Stimulated activated CD4-positive, alpha-beta T cell treated with anti-CD3 and anti-CD28 coated beads, Interleukin-15, amount 100 ng/mL, for 48 hours (primary cell): ENCODE measurements around the gene NTF3.

ENCODE experiments used
- DNase-seq, 2 donors: peaks; one replicate each; pipeline ENCODE4 v3.0.0-alpha.2; 2020; ENCODE audit warnings: low read depth in 2 of 2

Gene NTF3

DNA sequence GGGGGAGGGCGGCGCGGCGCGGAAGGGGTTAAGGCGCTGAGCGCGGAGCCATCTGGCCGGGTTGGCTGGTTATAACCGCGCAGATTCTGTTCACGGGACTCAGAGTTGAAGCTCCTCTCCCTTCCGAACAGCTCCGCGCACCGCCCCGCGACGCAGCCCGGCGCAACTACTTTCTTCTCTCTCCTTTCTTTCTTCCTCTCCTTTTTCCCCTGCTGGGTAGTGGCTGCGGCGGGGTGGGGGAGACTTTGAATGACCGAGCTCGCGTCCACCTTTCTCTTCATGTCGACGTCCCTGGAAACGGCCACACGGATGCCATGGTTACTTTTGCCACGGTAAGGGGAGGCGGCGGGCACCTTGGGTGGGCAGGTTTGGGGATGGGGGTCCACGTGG, at the start of gene NTF3:
Gene NTF3, plus strand, starts transcription at position 98 of the 390 bp plus-strand sequence. Its CDS starts 217 bp downstream, at position 315.
- no peak for DNase-seq

- DNase-seq = no peak
These were observed 47.9 kb upstream of the NTF3 start for GRCh38 chr12:5384015-5384414.

- DNase-seq = no peak
These were observed 43.0 kb upstream of the NTF3 start for GRCh38 chr12:5388581-5389535.

DNA sequence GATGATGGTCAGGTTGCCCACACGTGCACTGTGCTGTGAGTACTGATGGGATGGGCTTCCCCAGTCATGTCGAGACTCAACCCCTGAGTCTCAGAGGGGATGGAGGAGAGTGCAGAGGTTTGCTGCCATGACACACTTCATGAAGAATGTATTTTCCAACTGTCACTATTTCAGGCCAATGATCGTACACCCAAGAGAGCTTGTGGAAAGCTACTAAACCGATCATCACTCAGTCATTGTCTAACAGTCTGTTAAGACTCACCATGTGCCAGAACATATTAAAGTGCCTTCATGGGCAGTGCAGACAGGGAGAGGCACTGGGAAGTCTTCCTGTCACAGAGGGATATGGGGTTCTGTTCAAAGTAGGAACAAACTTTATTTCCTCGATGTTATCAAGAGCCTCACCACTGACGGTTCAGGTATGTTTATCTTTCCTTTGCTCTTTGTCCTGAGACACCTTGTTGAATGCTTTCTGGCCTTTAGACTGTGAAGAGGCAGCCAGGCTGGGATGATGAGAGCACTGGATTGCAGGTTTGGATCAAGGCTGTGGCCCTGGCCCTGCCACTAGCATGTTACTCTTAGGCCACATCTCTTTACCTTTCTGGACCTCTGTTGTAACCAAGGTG, 41.6 kb upstream of the NTF3 start:
- no peak for DNase-seq

DNA sequence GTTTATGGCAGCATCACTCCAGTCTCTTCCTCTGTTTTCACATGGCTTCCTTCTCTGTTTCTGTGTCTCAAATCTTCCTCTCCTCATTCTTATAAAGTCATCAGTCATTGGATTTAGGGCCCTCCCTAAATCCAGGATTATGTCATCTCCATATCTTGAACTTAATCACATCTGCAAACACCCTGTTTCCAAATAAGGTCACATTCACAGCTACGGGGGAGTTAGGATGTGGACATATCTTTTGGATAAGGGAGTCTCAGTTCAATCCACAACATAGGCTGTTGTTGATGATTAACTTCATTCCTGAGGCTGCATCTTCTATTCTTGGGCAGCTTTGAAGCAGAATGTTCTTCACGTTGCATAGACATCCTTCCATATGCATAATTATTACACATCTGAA, 40.3 kb upstream of the NTF3 start:
- DNase-seq = no peak

DNA sequence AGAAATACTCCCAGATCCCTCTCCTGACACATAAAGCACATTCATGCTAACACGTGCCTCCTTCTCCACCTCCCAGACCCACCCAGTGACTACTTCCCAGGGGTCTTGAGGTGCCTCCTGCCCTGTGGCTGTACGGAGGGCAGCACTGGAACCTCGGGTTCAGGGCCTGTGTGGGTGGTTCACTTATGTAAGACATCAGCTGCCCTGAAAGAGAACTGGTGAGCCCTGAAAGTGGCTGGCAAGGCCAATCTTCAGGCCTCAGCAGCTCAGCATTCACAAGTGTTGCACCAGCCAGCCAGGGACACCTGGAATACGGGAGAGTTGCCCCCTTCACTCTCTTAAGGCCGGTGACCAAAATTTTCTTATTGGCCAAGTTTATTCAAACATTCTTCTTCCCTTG, 38.9 kb upstream of the NTF3 start:
- DNase-seq = no peak

GRCh38 chr12:5395443-5396271, 36.3 kb upstream of the NTF3 start:
- DNase-seq = no peak

DNA sequence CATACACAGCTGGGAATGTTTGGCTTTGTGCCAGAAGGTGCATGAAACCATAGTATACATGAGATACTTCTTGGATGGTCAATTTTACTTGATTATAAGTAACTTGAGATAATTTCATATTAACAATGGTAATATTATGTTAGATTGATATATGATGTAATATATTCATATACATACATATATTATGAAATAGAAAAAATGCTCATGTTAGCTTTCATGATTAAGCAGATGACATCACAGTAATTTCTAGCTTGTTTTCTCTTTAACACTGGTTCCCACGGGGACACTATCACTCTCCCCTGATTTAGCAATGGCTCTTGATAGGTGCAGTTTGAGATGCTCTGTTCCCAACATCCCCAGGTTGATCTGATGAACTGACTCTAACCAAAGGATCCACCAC, 35.4 kb upstream of the NTF3 start:
- no peak for DNase-seq

DNA sequence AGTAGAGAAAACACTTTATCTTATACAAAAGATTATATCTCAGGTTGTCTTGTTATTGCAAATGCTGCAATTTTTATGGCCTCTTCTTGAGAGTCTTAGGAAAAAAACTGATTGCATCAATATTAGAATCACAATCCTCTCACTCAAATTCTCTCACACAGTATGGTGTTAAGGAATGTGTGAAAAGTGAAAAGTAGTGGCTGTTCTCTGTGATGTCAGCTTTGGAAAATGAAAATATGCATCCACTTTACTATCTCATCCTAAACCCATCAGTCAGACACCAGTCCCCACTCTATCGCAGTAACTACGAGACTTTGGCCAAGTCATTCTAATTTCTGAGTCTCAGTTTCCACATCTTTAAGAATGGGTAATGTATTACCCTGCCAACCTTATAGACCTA, 32.6 kb upstream of the NTF3 start:
- DNase-seq = no peak

GRCh38 chr12:5402009-5402935, 29.6 kb upstream of the NTF3 start:
- no peak for DNase-seq

DNA sequence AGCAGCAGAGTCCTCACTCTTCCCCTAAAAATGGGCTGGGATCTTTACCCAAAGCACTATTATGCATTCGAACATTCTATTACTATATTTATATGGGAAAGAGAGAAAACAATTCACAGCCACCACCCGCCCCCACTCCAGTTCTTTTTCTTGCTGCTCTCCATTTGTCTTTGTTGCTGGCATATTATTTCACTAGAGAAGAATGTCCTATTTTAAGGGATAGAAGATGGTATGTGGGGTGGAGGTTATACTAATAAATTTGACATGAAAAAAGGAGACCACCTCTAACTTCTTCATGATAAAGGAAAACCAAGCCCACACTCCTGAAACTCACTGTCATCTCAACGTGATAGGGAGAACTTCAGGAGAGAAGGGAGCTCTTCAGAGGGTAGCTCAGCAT, 28.5 kb upstream of the NTF3 start:
- no peak for DNase-seq

GRCh38 chr12:5407034-5407856, 24.7 kb upstream of the NTF3 start:
- no peak for DNase-seq

DNA sequence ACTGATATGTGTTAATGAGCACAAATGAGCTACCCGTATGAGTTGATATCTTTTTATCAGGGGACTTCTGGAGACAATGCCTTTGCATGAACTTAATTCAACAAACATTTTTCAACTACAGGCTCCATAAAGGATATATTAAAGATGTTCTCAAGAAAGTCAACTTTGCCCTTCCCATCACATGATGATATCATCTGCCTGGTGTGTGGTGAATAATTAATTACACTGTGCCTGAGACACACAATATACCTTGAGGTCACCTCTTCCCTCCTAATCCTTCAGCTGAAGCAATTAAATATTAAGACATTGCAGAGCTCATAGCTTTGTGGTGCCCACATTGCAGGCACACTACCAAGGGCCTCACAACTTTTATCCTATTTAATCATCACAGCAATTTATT, 22.3 kb upstream of the NTF3 start:
- no peak for DNase-seq

DNA sequence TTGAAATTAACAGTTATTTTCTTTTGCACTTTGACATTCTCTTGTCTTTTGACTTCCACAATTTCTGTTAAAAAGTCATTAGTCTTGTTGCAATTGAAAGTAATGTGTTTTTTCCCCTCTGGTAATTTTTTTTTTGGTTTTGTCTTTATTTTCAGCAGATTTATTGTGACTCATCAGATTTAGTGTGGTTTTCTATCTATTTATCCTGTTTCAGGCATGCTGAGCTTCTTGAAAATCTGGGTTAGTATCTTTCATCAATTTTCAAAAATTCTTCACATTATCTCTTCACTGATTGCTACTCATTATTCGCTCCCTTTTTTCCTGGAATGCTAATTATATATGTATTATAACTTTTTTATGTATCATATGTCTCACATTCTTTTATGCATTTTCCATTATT, 15.3 kb upstream of the NTF3 start:
- no peak for DNase-seq

DNA sequence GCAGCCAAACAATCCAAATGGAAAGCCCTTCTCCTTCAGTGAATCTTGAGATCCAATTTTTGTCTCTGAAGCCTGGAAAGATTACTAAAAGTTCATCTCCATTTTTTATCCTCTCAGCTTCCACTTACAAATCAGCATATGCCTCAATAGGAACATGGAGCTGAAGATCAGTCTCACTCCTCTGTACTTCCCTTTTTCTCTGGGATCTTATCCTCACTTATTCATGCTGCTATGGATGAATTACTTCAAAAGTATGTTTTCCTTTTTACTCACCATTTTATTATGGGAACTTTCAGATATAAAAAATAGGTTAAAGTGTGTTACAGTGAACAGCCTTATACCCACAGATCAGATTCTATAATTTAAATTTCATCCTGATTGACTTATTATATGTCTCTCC, 14.4 kb upstream of the NTF3 start:
- DNase-seq = no peak

GRCh38 chr12:5428332-5429221, 3.3 kb upstream of the NTF3 start:
- DNase-seq = no peak

DNA sequence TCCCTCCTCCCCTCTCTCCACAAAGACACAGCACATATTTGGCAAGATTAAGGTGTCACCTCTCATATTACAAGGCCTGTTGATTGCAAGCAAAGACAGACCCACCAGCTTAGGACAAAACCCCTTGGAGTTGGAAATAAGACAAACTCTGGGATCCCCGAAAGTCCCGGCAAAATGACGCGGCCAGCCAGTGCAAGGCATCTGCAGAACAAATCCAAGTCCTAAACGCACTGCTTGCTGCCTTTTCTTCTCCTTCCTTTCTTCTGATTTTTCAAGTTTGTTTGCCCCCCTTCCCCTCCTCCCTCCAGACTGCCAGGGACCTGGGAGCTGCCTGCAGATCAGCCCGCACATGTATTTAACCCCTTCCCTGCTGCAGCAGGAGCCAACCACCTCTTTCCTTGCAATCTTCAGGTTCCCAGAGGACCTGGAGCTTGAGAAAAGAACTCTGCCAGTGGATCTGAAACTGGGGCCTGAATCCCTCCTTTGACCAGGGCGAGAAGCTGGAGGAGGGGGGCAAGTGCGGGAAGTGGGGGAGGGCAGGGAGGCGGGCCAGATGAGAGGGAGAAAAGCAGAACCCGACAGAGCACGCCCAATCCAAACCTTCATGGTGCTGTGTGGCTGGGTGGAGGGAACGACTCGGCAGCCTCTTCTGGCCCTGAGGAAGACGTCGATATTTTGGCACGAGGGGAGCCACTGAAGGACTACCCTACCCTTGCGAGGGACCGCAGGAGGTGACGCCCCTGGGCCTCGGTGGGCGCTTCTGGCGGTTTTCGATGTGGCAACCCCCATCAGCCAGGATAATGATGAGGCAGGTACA, 2.0 kb upstream of the NTF3 start:
- DNase-seq = no peak
